PFSK-1 (cell line): ENCODE measurements around the gene TMTC2.

Source experiments
- POLR2AphosphoS5 ChIP-seq: IDR thresholded peaks from 2 replicates; pipeline ENCODE4 v1.6.1; 2012; ENCODE audit warnings: low read depth, mild to moderate bottlenecking, control low read depth, low read length, moderate library complexity
- REST ChIP-seq, 2 experiments: IDR thresholded peaks; 2 replicates each; pipeline versions ENCODE4 v1.6.1 to v1.8.0; 2011 to 2012; ENCODE audit warnings: low read depth in 2 of 2, low read length in 2 of 2, control low read depth in 1 of 2, inconsistent platforms in 1 of 2, mild to moderate bottlenecking in 1 of 2, moderate library complexity in 1 of 2; ENCODE audit not compliant: insufficient read depth in 1 of 2
- TAF1 ChIP-seq: IDR thresholded peaks from 2 replicates; pipeline ENCODE4 v1.6.1; 2012; ENCODE audit warnings: low read length, control low read depth, borderline replicate concordance; ENCODE audit not compliant: insufficient read depth

- TF ChIP-seq POLR2AphosphoS5 (no peak), TAF1 (no peak), REST (IDR thresholded peaks at IDR 0.05; ENCODE audit: insufficient read depth in 1 of 2, low read depth in 2 of 2, low read length in 2 of 2) (no peak)
Observed at GRCh38 chr12:82672811-82673495, 13.8 kb upstream of the TMTC2 start.
